Peyer's patch (tissue), 4 donors: ENCODE data around the gene TCF7L2. TPM values are rescaled to one million over a fixed set of nuclear protein-coding genes. Genes with fewer than 3 reads are reported as not detected.

Experiments used
- DNase-seq, 3 donors: peaks; one replicate each; pipeline ENCODE4 v3.0.0-alpha.2; 2017 to 2019
- H3K27ac ChIP-seq, 4 donors: fragments of 200-600 bp; sonication (generic); one replicate each; pipeline ENCODE4 v1.5.1; 2016 to 2019
- H3K27me3 ChIP-seq, 2 donors: fragments of 200-600 bp; sonication (generic); one replicate each; pipeline ENCODE4 v1.5.1; 2019
- H3K36me3 ChIP-seq, 3 donors: fragments of 200-600 bp; sonication (generic); one replicate each; pipeline ENCODE4 v1.5.1; 2016 to 2019
- H3K4me1 ChIP-seq, 4 donors: fragments of 200-600 bp; sonication (generic); one replicate each; pipeline ENCODE4 v1.5.1; 2016 to 2019
- H3K4me3 ChIP-seq, 4 donors: fragments of 200-600 bp; sonication (generic); 1 replicate in 3 of 4; 2 replicates in 1 of 4; pipeline ENCODE4 v1.5.1; 2016 to 2019; ENCODE audit warnings: mild to moderate bottlenecking in 1 of 4
- H3K9me3 ChIP-seq, 4 donors: fragments of 200-600 bp; sonication (generic); one replicate each; pipeline ENCODE4 v1.5.1; 2016 to 2019; ENCODE audit warnings: mild to moderate bottlenecking in 1 of 4
- CTCF ChIP-seq, 6 experiments: fragments of 450-650 bp in 4 of 6; fragments of 200-600 bp in 2 of 6; sonication (generic) in 1 of 6; IDR thresholded peaks; one replicate each; pipeline ENCODE4 v1.5.1; 2017 to 2019; ENCODE audit warnings: antibody characterized with exemption in 6 of 6, mild to moderate bottlenecking in 3 of 6, moderate library complexity in 1 of 6
- POLR2A ChIP-seq, 2 donors: fragments of 450-650 bp; IDR thresholded peaks; one replicate each; pipeline ENCODE4 v1.5.1; 2017; ENCODE audit warnings: antibody characterized with exemption in 2 of 2, mild to moderate bottlenecking in 2 of 2, moderate library complexity in 2 of 2
- total RNA-seq, 4 donors: library from RNA; depleted of rRNA; stranded (reverse); fragments of >200 nt; gene quantifications; one replicate each; pipeline ENCODE4 v1.1.0, GENCODE V29; 2016

Gene TCF7L2
- total RNA-seq, 4 donors from 2014 or later: 72.3 to 148 (median 93.0) TPM

- no peaks in the 10 kb centered on the region for H3K36me3 ChIP-seq
- TF ChIP-seq CTCF (IDR thresholded peaks at IDR 0.05) (no peak), POLR2A (IDR thresholded peaks at IDR 0.05) (no peak)
- no peaks in the 10 kb centered on the region for H3K27me3 ChIP-seq
- peaks cover 0 to 6% (median 0%) of the 10 kb centered on the region in 4 donors for H3K4me1 ChIP-seq
- H3K4me3 ChIP-seq: no peak overlapping the region
- no peak overlapping the region for H3K27ac ChIP-seq
- DNase-seq: no peak
- no peaks in the 10 kb centered on the region for H3K9me3 ChIP-seq
Observed at GRCh38 chr10:113176652-113177155, 226.7 kb downstream of the TCF7L2 start.

- DNase-seq: no peak
- Histone ChIP-seq H3K27me3 (no peaks in the 10 kb centered on the region), H3K36me3 (no peaks in the 10 kb centered on the region), H3K9me3 (no peaks in the 10 kb centered on the region), H3K4me1 (peaks cover 0 to 6% (median 0%) of the 10 kb centered on the region in 4 donors), H3K4me3 (no peak overlapping the region), H3K27ac (no peak overlapping the region)
- TF ChIP-seq POLR2A (IDR thresholded peaks at IDR 0.05) (no peak), CTCF (IDR thresholded peaks at IDR 0.05) (no peak)
Observed at GRCh38 chr10:113177156-113177935, 227.3 kb downstream of the TCF7L2 start.

GRCh38 chr10:113177936-113178335, 227.9 kb downstream of the TCF7L2 start:
- Histone ChIP-seq H3K27me3 (no peaks in the 10 kb centered on the region), H3K4me3 (no peak overlapping the region), H3K4me1 (peaks cover 0 to 6% (median 0%) of the 10 kb centered on the region in 4 donors), H3K27ac (no peak overlapping the region), H3K9me3 (no peaks in the 10 kb centered on the region), H3K36me3 (no peaks in the 10 kb centered on the region)
- TF ChIP-seq POLR2A (IDR thresholded peaks at IDR 0.05) (no peak), CTCF (IDR thresholded peaks at IDR 0.05) (no peak)
- DNase-seq: no peak

GRCh38 chr10:113178771-113179170, 228.7 kb downstream of the TCF7L2 start:
- no peak for DNase-seq
- no peaks in the 10 kb centered on the region for H3K9me3 ChIP-seq
- TF ChIP-seq POLR2A (IDR thresholded peaks at IDR 0.05): no peak
- H3K36me3 ChIP-seq: no peaks in the 10 kb centered on the region
- no peak overlapping the region for H3K27ac ChIP-seq
- no peak overlapping the region for H3K4me3 ChIP-seq
- H3K27me3 ChIP-seq: no peaks in the 10 kb centered on the region
- H3K4me1 ChIP-seq: peaks cover 0 to 6% (median 0%) of the 10 kb centered on the region in 4 donors

GRCh38 chr10:113179265-113179664, 229.2 kb downstream of the TCF7L2 start:
- no peak overlapping the region for H3K4me3 ChIP-seq
- no peak for TF ChIP-seq POLR2A (IDR thresholded peaks at IDR 0.05)
- TF ChIP-seq CTCF (IDR thresholded peaks at IDR 0.05): no peak
- peaks cover 0 to 6% (median 0%) of the 10 kb centered on the region in 4 donors for H3K4me1 ChIP-seq
- H3K9me3 ChIP-seq: no peaks in the 10 kb centered on the region
- no peak for DNase-seq
- no peak overlapping the region for H3K27ac ChIP-seq
- H3K27me3 ChIP-seq: no peaks in the 10 kb centered on the region
- H3K36me3 ChIP-seq: no peaks in the 10 kb centered on the region

GRCh38 chr10:113179966-113180365, 229.9 kb downstream of the TCF7L2 start:
- H3K4me3 ChIP-seq: no peak overlapping the region
- TF ChIP-seq CTCF (IDR thresholded peaks at IDR 0.05) (no peak), POLR2A (IDR thresholded peaks at IDR 0.05) (no peak)
- H3K36me3 ChIP-seq: no peaks in the 10 kb centered on the region
- DNase-seq: no peak
- H3K4me1 ChIP-seq: peaks cover 0 to 6% (median 0%) of the 10 kb centered on the region in 4 donors
- no peak overlapping the region for H3K27ac ChIP-seq
- H3K9me3 ChIP-seq: no peaks in the 10 kb centered on the region
- H3K27me3 ChIP-seq: no peaks in the 10 kb centered on the region
